HL-60 (cell line): Measurements from ENCODE around the gene CCDC85A.

Source experiments
- DNase-seq, 2 experiments: peaks; one replicate each; pipeline ENCODE4 v3.0.0-alpha.2; 2010 to 2020; ENCODE audit warnings: low read depth in 1 of 2, low spot score in 1 of 2
- H3K27ac ChIP-seq: fragments of 250-450 bp; sonication (Bioruptor Pico); replicated peaks from 2 replicates; pipeline ENCODE4 v1.5.1; 2020; ENCODE audit warnings: mild to moderate bottlenecking, moderate library complexity
- H3K27me3 ChIP-seq: fragments of 250-450 bp; sonication (Bioruptor Pico); 2 replicates; pipeline ENCODE4 v1.5.1; 2021; ENCODE audit warnings: mild to moderate bottlenecking, moderate library complexity; ENCODE audit not compliant: insufficient read depth, poor library complexity, severe bottlenecking
- H3K4me3 ChIP-seq: replicated peaks from 2 replicates; pipeline ENCODE4 v1.5.1; 2011; ENCODE audit warnings: mild to moderate bottlenecking, control low read depth, low read length; ENCODE audit not compliant: insufficient read depth
- GABPA ChIP-seq: IDR thresholded peaks from 2 replicates; pipeline ENCODE4 v1.6.1; 2012; ENCODE audit warnings: low read depth
- POLR2AphosphoS5 ChIP-seq: IDR thresholded peaks from 2 replicates; pipeline ENCODE4 v1.6.1; 2012; ENCODE audit warnings: low read depth
- SPI1 ChIP-seq: IDR thresholded peaks from 2 replicates; pipeline ENCODE4 v1.6.1; 2012; ENCODE audit warnings: low read depth, mild to moderate bottlenecking, borderline replicate concordance
- TF ChIP-seq, protein P1 (sequence below): IDR thresholded peaks from one replicate; pipeline ENCODE4 v1.5.1; 2011; ENCODE audit warnings: low read length, control low read depth, inconsistent platforms; ENCODE audit not compliant: insufficient read depth
- TF ChIP-seq, protein P2 (sequence below): IDR thresholded peaks from 2 replicates; pipeline ENCODE4 v1.6.1; 2012; ENCODE audit warnings: low read depth; ENCODE audit not compliant: insufficient replicate concordance

Gene CCDC85A

DNA sequence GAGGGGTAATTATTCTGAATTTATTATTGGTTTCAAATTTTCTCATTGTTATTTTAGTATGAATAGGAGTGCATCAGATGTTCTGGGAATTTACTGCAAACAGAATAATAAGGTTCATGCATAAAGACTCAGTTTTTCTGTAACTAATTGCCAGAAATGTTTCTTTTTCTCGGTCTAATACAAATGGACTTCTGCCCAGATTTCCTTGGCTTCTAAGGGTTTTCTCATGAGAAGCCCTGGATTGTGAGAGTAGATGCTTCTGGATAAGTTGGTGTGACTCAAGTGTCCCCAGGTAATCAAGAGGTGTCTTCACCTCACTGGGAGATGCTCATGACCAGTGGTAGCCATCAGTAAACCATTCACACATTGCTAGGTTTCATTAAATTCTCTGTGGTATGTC, 78.5 kb downstream of the CCDC85A start:
- no peak for DNase-seq
- Histone ChIP-seq H3K27me3 (no peaks in the 10 kb centered on the region), H3K27ac (no peak overlapping the region), H3K4me3 (no peak overlapping the region)
- TF ChIP-seq, protein P1, sequence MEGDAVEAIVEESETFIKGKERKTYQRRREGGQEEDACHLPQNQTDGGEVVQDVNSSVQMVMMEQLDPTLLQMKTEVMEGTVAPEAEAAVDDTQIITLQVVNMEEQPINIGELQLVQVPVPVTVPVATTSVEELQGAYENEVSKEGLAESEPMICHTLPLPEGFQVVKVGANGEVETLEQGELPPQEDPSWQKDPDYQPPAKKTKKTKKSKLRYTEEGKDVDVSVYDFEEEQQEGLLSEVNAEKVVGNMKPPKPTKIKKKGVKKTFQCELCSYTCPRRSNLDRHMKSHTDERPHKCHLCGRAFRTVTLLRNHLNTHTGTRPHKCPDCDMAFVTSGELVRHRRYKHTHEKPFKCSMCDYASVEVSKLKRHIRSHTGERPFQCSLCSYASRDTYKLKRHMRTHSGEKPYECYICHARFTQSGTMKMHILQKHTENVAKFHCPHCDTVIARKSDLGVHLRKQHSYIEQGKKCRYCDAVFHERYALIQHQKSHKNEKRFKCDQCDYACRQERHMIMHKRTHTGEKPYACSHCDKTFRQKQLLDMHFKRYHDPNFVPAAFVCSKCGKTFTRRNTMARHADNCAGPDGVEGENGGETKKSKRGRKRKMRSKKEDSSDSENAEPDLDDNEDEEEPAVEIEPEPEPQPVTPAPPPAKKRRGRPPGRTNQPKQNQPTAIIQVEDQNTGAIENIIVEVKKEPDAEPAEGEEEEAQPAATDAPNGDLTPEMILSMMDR: no peak
- TF ChIP-seq POLR2AphosphoS5: no peak
- TF ChIP-seq SPI1: no peak
- TF ChIP-seq GABPA: no peak
- TF ChIP-seq, protein P2, sequence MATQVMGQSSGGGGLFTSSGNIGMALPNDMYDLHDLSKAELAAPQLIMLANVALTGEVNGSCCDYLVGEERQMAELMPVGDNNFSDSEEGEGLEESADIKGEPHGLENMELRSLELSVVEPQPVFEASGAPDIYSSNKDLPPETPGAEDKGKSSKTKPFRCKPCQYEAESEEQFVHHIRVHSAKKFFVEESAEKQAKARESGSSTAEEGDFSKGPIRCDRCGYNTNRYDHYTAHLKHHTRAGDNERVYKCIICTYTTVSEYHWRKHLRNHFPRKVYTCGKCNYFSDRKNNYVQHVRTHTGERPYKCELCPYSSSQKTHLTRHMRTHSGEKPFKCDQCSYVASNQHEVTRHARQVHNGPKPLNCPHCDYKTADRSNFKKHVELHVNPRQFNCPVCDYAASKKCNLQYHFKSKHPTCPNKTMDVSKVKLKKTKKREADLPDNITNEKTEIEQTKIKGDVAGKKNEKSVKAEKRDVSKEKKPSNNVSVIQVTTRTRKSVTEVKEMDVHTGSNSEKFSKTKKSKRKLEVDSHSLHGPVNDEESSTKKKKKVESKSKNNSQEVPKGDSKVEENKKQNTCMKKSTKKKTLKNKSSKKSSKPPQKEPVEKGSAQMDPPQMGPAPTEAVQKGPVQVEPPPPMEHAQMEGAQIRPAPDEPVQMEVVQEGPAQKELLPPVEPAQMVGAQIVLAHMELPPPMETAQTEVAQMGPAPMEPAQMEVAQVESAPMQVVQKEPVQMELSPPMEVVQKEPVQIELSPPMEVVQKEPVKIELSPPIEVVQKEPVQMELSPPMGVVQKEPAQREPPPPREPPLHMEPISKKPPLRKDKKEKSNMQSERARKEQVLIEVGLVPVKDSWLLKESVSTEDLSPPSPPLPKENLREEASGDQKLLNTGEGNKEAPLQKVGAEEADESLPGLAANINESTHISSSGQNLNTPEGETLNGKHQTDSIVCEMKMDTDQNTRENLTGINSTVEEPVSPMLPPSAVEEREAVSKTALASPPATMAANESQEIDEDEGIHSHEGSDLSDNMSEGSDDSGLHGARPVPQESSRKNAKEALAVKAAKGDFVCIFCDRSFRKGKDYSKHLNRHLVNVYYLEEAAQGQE: no peak

DNA sequence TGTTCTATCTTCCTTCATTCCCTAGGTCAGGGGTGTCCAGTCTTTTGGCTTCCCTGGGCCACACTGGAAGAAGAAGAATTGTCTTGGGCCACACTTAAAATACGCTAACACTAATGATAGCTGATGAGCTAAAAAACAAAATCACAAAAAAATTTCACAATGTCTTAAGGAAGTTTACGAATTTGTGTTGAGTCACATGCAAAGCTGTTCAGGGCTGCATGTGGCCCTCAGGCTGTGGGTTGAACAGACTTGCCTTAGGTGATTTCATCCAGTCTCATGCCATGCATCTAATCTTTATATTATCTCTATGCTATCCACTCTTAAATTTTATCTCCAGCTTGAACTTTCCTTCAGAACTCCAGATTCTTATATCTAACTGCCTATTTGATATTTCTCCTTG, 80.1 kb downstream of the CCDC85A start:
- H3K27ac ChIP-seq: no peak overlapping the region
- TF ChIP-seq, protein P2: no peak
- TF ChIP-seq, protein P1: no peak
- TF ChIP-seq POLR2AphosphoS5 (no peak), SPI1 (no peak), GABPA (no peak)
- no peak overlapping the region for H3K4me3 ChIP-seq
- no peaks in the 10 kb centered on the region for H3K27me3 ChIP-seq
- DNase-seq: no peak

DNA sequence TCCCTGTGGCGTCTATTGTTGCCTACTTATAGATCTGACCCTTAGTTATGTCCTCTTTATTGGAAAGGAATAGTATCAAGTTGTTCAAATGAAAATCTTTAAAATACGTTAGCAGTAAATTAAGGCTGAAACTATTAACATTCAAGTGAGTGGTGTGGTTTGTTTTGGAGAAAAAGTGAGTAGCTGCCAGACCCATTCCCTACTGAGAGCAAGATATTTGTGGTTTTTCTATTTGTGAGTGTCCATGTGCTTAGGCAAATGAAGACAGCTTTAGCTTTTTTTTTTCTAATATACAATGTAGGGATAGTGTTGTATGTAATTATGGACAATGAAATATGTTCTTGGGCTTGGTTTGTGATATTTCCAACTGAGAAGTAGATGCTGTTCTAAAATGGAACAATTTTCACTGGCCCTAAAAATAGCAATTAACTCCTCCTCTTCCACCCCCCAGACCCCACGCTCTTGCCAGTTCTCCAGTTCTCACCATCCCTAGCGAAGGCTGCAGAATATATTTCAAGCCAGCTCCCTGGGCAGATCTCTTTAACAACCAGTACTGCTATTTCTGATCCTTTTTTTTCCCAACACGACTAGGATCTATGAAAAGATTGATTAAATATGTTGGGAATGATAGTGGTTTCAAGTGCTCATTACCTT, 83.1 kb downstream of the CCDC85A start:
- no peaks in the 10 kb centered on the region for H3K27me3 ChIP-seq
- no peak overlapping the region for H3K4me3 ChIP-seq
- TF ChIP-seq, protein P1: no peak
- TF ChIP-seq, protein P2: no peak
- TF ChIP-seq SPI1: no peak
- TF ChIP-seq GABPA: no peak
- no peak for TF ChIP-seq POLR2AphosphoS5
- no peak for DNase-seq
- H3K27ac ChIP-seq: no peak overlapping the region
